ENCODE results near the gene ACD.
"Not testable (repeated sequence)": the region's sequence is repeated elsewhere in the genome, so short reads cannot be mapped to it uniquely, and the experiment has no call there.

The ACD gene

GRCh38 chr16:67697422-67698185 is 37.5 kb upstream of the ACD start:
- no peak for DNase-seq (ENCODE audit: low read depth, low spot score)
- H3K9me3 ChIP-seq (ENCODE audit: control insufficient read depth, insufficient read depth, low read length): no peaks in the 10 kb centered on the region

GRCh38 chr16:67694611-67695010 is 34.6 kb upstream of the ACD start:
- no peak overlapping the region for H3K4me3 ChIP-seq (ENCODE audit: low read length)
- no peaks in the 10 kb centered on the region for H3K9me3 ChIP-seq (ENCODE audit: control insufficient read depth, insufficient read depth, low read length)
- H3K27me3 ChIP-seq (ENCODE audit: control insufficient read depth, insufficient read depth, low read length): no peaks in the 10 kb centered on the region
- H3K36me3 ChIP-seq (ENCODE audit: control insufficient read depth, insufficient read depth, low read length): no peaks in the 10 kb centered on the region
- no CpG with 5 or more reads among the region's 2 CpGs for WGBS (ENCODE audit: insufficient coverage, insufficient read length)
- no peak overlapping the region for H3K27ac ChIP-seq (ENCODE audit: low read length)
- no peaks in the 10 kb centered on the region for H3K4me1 ChIP-seq (ENCODE audit: control insufficient read depth, insufficient read depth, low read length)
- no peak for DNase-seq (ENCODE audit: low read depth, low spot score)

More at GRCh38 chr16:67697422-67698185, 37.5 kb upstream of the ACD start:
- Histone ChIP-seq H3K27ac (ENCODE audit: low read length) (no peak overlapping the region), H3K27me3 (ENCODE audit: control insufficient read depth, insufficient read depth, low read length) (no peaks in the 10 kb centered on the region), H3K4me3 (ENCODE audit: low read length) (no peak overlapping the region), H3K4me1 (ENCODE audit: control insufficient read depth, insufficient read depth, low read length) (no peaks in the 10 kb centered on the region), H3K36me3 (ENCODE audit: control insufficient read depth, insufficient read depth, low read length) (no peaks in the 10 kb centered on the region)
- no CpG with 5 or more reads among the region's 4 CpGs for WGBS (ENCODE audit: insufficient coverage, insufficient read length)

- WGBS (ENCODE audit: insufficient coverage, insufficient read length): no CpG with 5 or more reads among the region's 8 CpGs
- H3K9me3 ChIP-seq (ENCODE audit: control insufficient read depth, insufficient read depth, low read length); H3K27me3 ChIP-seq (ENCODE audit: control insufficient read depth, insufficient read depth, low read length); H3K4me1 ChIP-seq (ENCODE audit: control insufficient read depth, insufficient read depth, low read length); DNase-seq (ENCODE audit: low read depth, low spot score); H3K36me3 ChIP-seq (ENCODE audit: control insufficient read depth, insufficient read depth, low read length); H3K4me3 ChIP-seq (ENCODE audit: low read length); H3K27ac ChIP-seq (ENCODE audit: low read length): not testable (repeated sequence)
These were observed 33.6 kb upstream of the ACD start for GRCh38 chr16:67693517-67694285.

GRCh38 chr16:67685388-67686112 is 25.5 kb upstream of the ACD start:
- no CpG with 5 or more reads among the region's 17 CpGs for WGBS (ENCODE audit: insufficient coverage, insufficient read length)
- Histone ChIP-seq H3K4me3 (ENCODE audit: low read length) (no peak overlapping the region), H3K9me3 (ENCODE audit: control insufficient read depth, insufficient read depth, low read length) (no peaks in the 10 kb centered on the region), H3K27ac (ENCODE audit: low read length) (no peak overlapping the region), H3K27me3 (ENCODE audit: control insufficient read depth, insufficient read depth, low read length) (no peaks in the 10 kb centered on the region; the same call in 1 of the 2 replicates), H3K4me1 (ENCODE audit: control insufficient read depth, insufficient read depth, low read length) (peaks cover 2% of the 10 kb centered on the region; the same call in 1 of the 2 replicates), H3K36me3 (ENCODE audit: control insufficient read depth, insufficient read depth, low read length) (peaks cover 13% of the 10 kb centered on the region; the same call in 1 of the 2 replicates)
- DNase-seq (ENCODE audit: low read depth, low spot score): no peak

GRCh38 chr16:67683767-67684166 is 23.7 kb upstream of the ACD start:
- H3K36me3 ChIP-seq (ENCODE audit: control insufficient read depth, insufficient read depth, low read length): peaks cover 13% of the 10 kb centered on the region; the same call in 1 of the 2 replicates
- WGBS (ENCODE audit: insufficient coverage, insufficient read length): no CpG with 5 or more reads among the region's 4 CpGs
- no peaks in the 10 kb centered on the region; the same call in 1 of the 2 replicates for H3K27me3 ChIP-seq (ENCODE audit: control insufficient read depth, insufficient read depth, low read length)
- peaks cover 2% of the 10 kb centered on the region; the same call in 1 of the 2 replicates for H3K4me1 ChIP-seq (ENCODE audit: control insufficient read depth, insufficient read depth, low read length)
- DNase-seq (ENCODE audit: low read depth, low spot score): no peak
- H3K9me3 ChIP-seq (ENCODE audit: control insufficient read depth, insufficient read depth, low read length): no peaks in the 10 kb centered on the region
- H3K27ac ChIP-seq (ENCODE audit: low read length): no peak overlapping the region
- H3K4me3 ChIP-seq (ENCODE audit: low read length): no peak overlapping the region

- H3K27me3 ChIP-seq (ENCODE audit: control insufficient read depth, insufficient read depth, low read length): no peaks in the 10 kb centered on the region; the same call in 1 of the 2 replicates
- H3K4me1 ChIP-seq (ENCODE audit: control insufficient read depth, insufficient read depth, low read length): peaks cover 2% of the 10 kb centered on the region; the same call in 1 of the 2 replicates
- no peak for DNase-seq (ENCODE audit: low read depth, low spot score)
- H3K36me3 ChIP-seq (ENCODE audit: control insufficient read depth, insufficient read depth, low read length): peaks cover 11% of the 10 kb centered on the region; the same call in 1 of the 2 replicates
- H3K27ac ChIP-seq (ENCODE audit: low read length): no peak overlapping the region
- WGBS (ENCODE audit: insufficient coverage, insufficient read length): no CpG with 5 or more reads among the region's 10 CpGs
- H3K4me3 ChIP-seq (ENCODE audit: low read length): no peak overlapping the region
- H3K9me3 ChIP-seq (ENCODE audit: control insufficient read depth, insufficient read depth, low read length): no peaks in the 10 kb centered on the region
These were observed 20.2 kb upstream of the ACD start for GRCh38 chr16:67679935-67680897.

- DNase-seq (ENCODE audit: low read depth, low spot score): no peak
- WGBS (ENCODE audit: insufficient coverage, insufficient read length): no CpG with 5 or more reads among the region's 12 CpGs
- H3K27ac ChIP-seq (ENCODE audit: low read length): no peak overlapping the region
These were observed 18.4 kb upstream of the ACD start for GRCh38 chr16:67678354-67679023.

GRCh38 chr16:67677712-67678111 is 17.7 kb upstream of the ACD start:
- no CpG with 5 or more reads among the region's 1 CpG for WGBS (ENCODE audit: insufficient coverage, insufficient read length)
- no peaks in the 10 kb centered on the region; the same call in 1 of the 2 replicates for H3K27me3 ChIP-seq (ENCODE audit: control insufficient read depth, insufficient read depth, low read length)
- H3K27ac ChIP-seq (ENCODE audit: low read length): no peak overlapping the region

More at GRCh38 chr16:67678354-67679023, 18.4 kb upstream of the ACD start:
- Histone ChIP-seq H3K4me3 (ENCODE audit: low read length) (no peak overlapping the region), H3K9me3 (ENCODE audit: control insufficient read depth, insufficient read depth, low read length) (no peaks in the 10 kb centered on the region), H3K36me3 (ENCODE audit: control insufficient read depth, insufficient read depth, low read length) (0 out of 2 replicates have a peak, but pooled peaks cover 3% of the 10 kb centered on the region), H3K27me3 (ENCODE audit: control insufficient read depth, insufficient read depth, low read length) (no peaks in the 10 kb centered on the region; the same call in 1 of the 2 replicates), H3K4me1 (ENCODE audit: control insufficient read depth, insufficient read depth, low read length) (no peaks in the 10 kb centered on the region)

GRCh38 chr16:67676939-67677338 is 16.9 kb upstream of the ACD start:
- Histone ChIP-seq H3K27me3 (ENCODE audit: control insufficient read depth, insufficient read depth, low read length) (no peaks in the 10 kb centered on the region; the same call in 1 of the 2 replicates), H3K4me3 (ENCODE audit: low read length) (no peak overlapping the region), H3K4me1 (ENCODE audit: control insufficient read depth, insufficient read depth, low read length) (no peaks in the 10 kb centered on the region), H3K36me3 (ENCODE audit: control insufficient read depth, insufficient read depth, low read length) (no peaks in the 10 kb centered on the region), H3K9me3 (ENCODE audit: control insufficient read depth, insufficient read depth, low read length) (no peaks in the 10 kb centered on the region), H3K27ac (ENCODE audit: low read length) (no peak overlapping the region)
- no CpG with 5 or more reads among the region's 8 CpGs for WGBS (ENCODE audit: insufficient coverage, insufficient read length)
- no peak for DNase-seq (ENCODE audit: low read depth, low spot score)

More at GRCh38 chr16:67677712-67678111, 17.7 kb upstream of the ACD start:
- H3K9me3 ChIP-seq (ENCODE audit: control insufficient read depth, insufficient read depth, low read length): no peaks in the 10 kb centered on the region
- H3K4me3 ChIP-seq (ENCODE audit: low read length): no peak overlapping the region
- H3K36me3 ChIP-seq (ENCODE audit: control insufficient read depth, insufficient read depth, low read length): no peaks in the 10 kb centered on the region
- no peaks in the 10 kb centered on the region for H3K4me1 ChIP-seq (ENCODE audit: control insufficient read depth, insufficient read depth, low read length)
- DNase-seq (ENCODE audit: low read depth, low spot score): no peak
